ENCODE measurements around the gene ERCC5.

ERCC5 gene

GRCh38 chr13:102838273-102838672 is 7.6 kb upstream of the ERCC5 start:
- DNase-seq (ENCODE audit: low read depth, low spot score), result no peak
- no peak for TF ChIP-seq CTCF (IDR thresholded peaks at IDR 0.05; ENCODE audit: low read depth, low read length)
- no peak overlapping the region for H3K4me3 ChIP-seq (ENCODE audit: low read depth, low read length)
- in situ Hi-C loops (cut with HindIII; ENCODE audit: low sequenced_read_pairs), result no loop called here

GRCh38 chr13:102838982-102839381 is 6.8 kb upstream of the ERCC5 start:
- H3K4me3 ChIP-seq (ENCODE audit: low read depth, low read length), result no peak overlapping the region
- DNase-seq (ENCODE audit: low read depth, low spot score), result no peak
- no peak for TF ChIP-seq CTCF (IDR thresholded peaks at IDR 0.05; ENCODE audit: low read depth, low read length)
- in situ Hi-C loops (cut with HindIII; ENCODE audit: low sequenced_read_pairs), result no loop called here

GRCh38 chr13:102839462-102839861 is 6.4 kb upstream of the ERCC5 start:
- H3K4me3 ChIP-seq (ENCODE audit: low read depth, low read length), result no peak overlapping the region
- in situ Hi-C loops (cut with HindIII; ENCODE audit: low sequenced_read_pairs), result no loop called here
- no peak for DNase-seq (ENCODE audit: low read depth, low spot score)
- TF ChIP-seq CTCF (IDR thresholded peaks at IDR 0.05; ENCODE audit: low read depth, low read length), result no peak

GRCh38 chr13:102845289-102845629 is 573 bp upstream of the ERCC5 start:
- no peak for TF ChIP-seq CTCF (IDR thresholded peaks at IDR 0.05; ENCODE audit: low read depth, low read length)
- peak overlapping the region; percentile 79 for H3K4me3 ChIP-seq (ENCODE audit: low read depth, low read length)
- in situ Hi-C loops (cut with HindIII; ENCODE audit: low sequenced_read_pairs), result no loop called here
- DNase-seq (ENCODE audit: low read depth, low spot score), result no peak

- peak overlapping the region; percentile 79 for H3K4me3 ChIP-seq (ENCODE audit: low read depth, low read length)
- in situ Hi-C loops (cut with HindIII; ENCODE audit: low sequenced_read_pairs), result no loop called here
- no peak for TF ChIP-seq CTCF (IDR thresholded peaks at IDR 0.05; ENCODE audit: low read depth, low read length)
- peak; percentile 39 for DNase-seq (ENCODE audit: low read depth, low spot score)
Observed at GRCh38 chr13:102846261-102847015, 606 bp downstream of the ERCC5 start.

GRCh38 chr13:102847272-102848234 is 1.7 kb downstream of the ERCC5 start:
- TF ChIP-seq CTCF (IDR thresholded peaks at IDR 0.05; ENCODE audit: low read depth, low read length), result peak; percentile 72
- in situ Hi-C loops (cut with HindIII; ENCODE audit: low sequenced_read_pairs), result no loop called here
- DNase-seq (ENCODE audit: low read depth, low spot score), result peak; percentile 59
- H3K4me3 ChIP-seq (ENCODE audit: low read depth, low read length), result peak overlapping the region; percentile 79
